Thyroid gland (tissue), 4 donors: Measurements from ENCODE around the gene TBC1D22A. TPM values are rescaled to one million over a fixed set of nuclear protein-coding genes. Genes with fewer than 3 reads are reported as not detected.

Experiments used
- DNase-seq, 2 donors: peaks; one replicate each; pipeline ENCODE4 v3.0.0-alpha.2; 2019
- H3K27ac ChIP-seq, 3 donors: fragments of 200-600 bp; sonication (generic); 1 replicate in 2 of 3; 2 replicates in 1 of 3; pipeline ENCODE4 v1.5.1; 2016 to 2019; ENCODE audit warnings: mild to moderate bottlenecking in 1 of 3, moderate library complexity in 1 of 3
- H3K27me3 ChIP-seq: fragments of 200-600 bp; sonication (generic); one replicate; pipeline ENCODE4 v1.5.1; 2019
- H3K36me3 ChIP-seq, 2 donors: fragments of 200-600 bp; sonication (generic); one replicate each; pipeline ENCODE4 v1.5.1; 2016 to 2019
- H3K4me1 ChIP-seq, 2 donors: fragments of 200-600 bp; sonication (generic); one replicate each; pipeline ENCODE4 v1.5.1; 2017 to 2019
- H3K4me3 ChIP-seq, 3 donors: fragments of 200-600 bp; sonication (generic); replicated peaks in 1 of 3; 1 replicate in 2 of 3; 2 replicates in 1 of 3; pipeline ENCODE4 v1.5.1; 2016; ENCODE audit warnings: mild to moderate bottlenecking in 1 of 3
- H3K9me3 ChIP-seq: fragments of 200-600 bp; sonication (generic); one replicate; pipeline ENCODE4 v1.5.1; 2017
- CTCF ChIP-seq, 6 experiments: fragments of 200-600 bp in 3 of 6; fragments of 450-650 bp in 3 of 6; sonication (generic) in 3 of 6; IDR thresholded peaks; one replicate each; pipeline ENCODE4 v1.5.1; 2016 to 2019; ENCODE audit warnings: antibody characterized with exemption in 6 of 6, mild to moderate bottlenecking in 2 of 6, inconsistent platforms in 1 of 6, moderate library complexity in 1 of 6
- POLR2A ChIP-seq, 2 donors: fragments of 450-650 bp; IDR thresholded peaks; one replicate each; pipeline ENCODE4 v1.6.1; 2017; ENCODE audit warnings: antibody characterized with exemption in 2 of 2, mild to moderate bottlenecking in 2 of 2, moderate library complexity in 1 of 2
- WGBS, 2 donors: methylation state at CpG; one replicate each; pipeline ENCODE4 v1.1.5; 2017; 5-methylcytosine and 5-hydroxymethylcytosine counted together
- intact Hi-C: fragments of 100-400 bp; cut with DNase I; formaldehyde crosslinking; loops from one replicate; pipeline ENCODE4 v1.15.1; 2023
- total RNA-seq, 4 donors: library from RNA; depleted of rRNA; stranded (reverse); fragments of >200 nt; gene quantifications; one replicate each; pipeline ENCODE4 v1.2.3, GENCODE V29; 2016

Gene TBC1D22A
- total RNA-seq, 4 donors from 2014 or later = 26.7 to 34.6 (median 33.2) TPM

- Histone ChIP-seq H3K36me3 (no peaks in the 10 kb centered on the region), H3K27ac (no peak overlapping the region), H3K4me1 (no peaks in the 10 kb centered on the region), H3K27me3 (no peaks in the 10 kb centered on the region), H3K4me3 (no peak overlapping the region), H3K9me3 (no peaks in the 10 kb centered on the region)
- intact Hi-C loops = no loop called here
- DNase-seq = peak in 1 of 2 donors; percentile 0
- no peak for TF ChIP-seq POLR2A (IDR thresholded peaks at IDR 0.05)
- no peak for TF ChIP-seq CTCF (IDR thresholded peaks at IDR 0.05)
- WGBS, 2 donors = 91 to 98% methylated on average over 18 to 21 of the region's 21 CpGs
Measured at GRCh38 chr22:47128622-47129215, 366.3 kb downstream of the TBC1D22A start.

- no peaks in the 10 kb centered on the region for H3K9me3 ChIP-seq
- no peak overlapping the region for H3K4me3 ChIP-seq
- WGBS, 2 donors = 83 to 89% methylated on average over 21 of the region's 21 CpGs
- H3K36me3 ChIP-seq = no peaks in the 10 kb centered on the region
- no peaks in the 10 kb centered on the region for H3K27me3 ChIP-seq
- H3K4me1 ChIP-seq = no peaks in the 10 kb centered on the region
- H3K27ac ChIP-seq = no peak overlapping the region
- no peak for DNase-seq
- no peak for TF ChIP-seq POLR2A (IDR thresholded peaks at IDR 0.05)
- no peak for TF ChIP-seq CTCF (IDR thresholded peaks at IDR 0.05)
- intact Hi-C loops = no loop called here
Measured at GRCh38 chr22:47129902-47130635, 367.6 kb downstream of the TBC1D22A start.

- H3K4me1 ChIP-seq = no peaks in the 10 kb centered on the region
- 86 to 94% methylated on average over 15 of the region's 16 CpGs for WGBS, 2 donors
- TF ChIP-seq CTCF (IDR thresholded peaks at IDR 0.05) (no peak), POLR2A (IDR thresholded peaks at IDR 0.05) (no peak)
- no peak for DNase-seq
- intact Hi-C loops = no loop called here
- no peak overlapping the region for H3K4me3 ChIP-seq
- no peak overlapping the region for H3K27ac ChIP-seq
- H3K9me3 ChIP-seq = no peaks in the 10 kb centered on the region
- H3K27me3 ChIP-seq = no peaks in the 10 kb centered on the region
- no peaks in the 10 kb centered on the region for H3K36me3 ChIP-seq
Measured at GRCh38 chr22:47130883-47131631, 368.6 kb downstream of the TBC1D22A start.

- 96% methylated on average over 12 to 20 of the region's 21 CpGs for WGBS, 2 donors
- TF ChIP-seq CTCF (IDR thresholded peaks at IDR 0.05) = no peak
- no peak for TF ChIP-seq POLR2A (IDR thresholded peaks at IDR 0.05)
- Histone ChIP-seq H3K36me3 (no peaks in the 10 kb centered on the region), H3K27me3 (no peaks in the 10 kb centered on the region), H3K4me1 (no peaks in the 10 kb centered on the region), H3K9me3 (no peaks in the 10 kb centered on the region), H3K4me3 (no peak overlapping the region), H3K27ac (no peak overlapping the region)
- DNase-seq = no peak
- intact Hi-C loops = no loop called here
Measured at GRCh38 chr22:47131632-47132427, 369.4 kb downstream of the TBC1D22A start.
